ENCODE measurements around the gene FRMD7. TPM values are rescaled to one million over a fixed set of nuclear protein-coding genes. Genes with fewer than 3 reads are reported as not detected.

The FRMD7 gene
- total and polyA plus RNA-seq, 2 of the 13 experiments (the other 11 are each of a cell fraction or from before 2014, with no cell fraction given) = 0.04 TPM; not detected in 1

- CTCF ChIA-PET (ENCODE audit: low intra/inter-chr PET ratio, low total read pairs) = no interaction called here
Observed at GRCh38 chrX:132033166-132033565, 94.7 kb downstream of the FRMD7 start.

More at GRCh38 chrX:132033166-132033565, 94.7 kb downstream of the FRMD7 start:
- intact Hi-C loops (cut with micrococcal nuclease; ENCODE audit: unreplicated experiment) = no loop called here
- in situ Hi-C loops (cut with HindIII; ENCODE audit: extremely low pct_ligation_motif_present, low pct_unique_long_range_greater_than_20kb) = no loop called here
- 7% methylated on average over 3 of the region's 3 CpGs for WGBS (ENCODE audit: low lambda C conversion rate)
- ATAC-seq = peak; percentile 90
- Histone ChIP-seq H2AFZ (ENCODE audit: low read length) (no peak overlapping the region), H3K4me3 (replicated peaks in 1 of 3; ENCODE audit: insufficient read depth in 1 of 3, low read depth in 2 of 3, low read length in 3 of 3) (peak overlapping the region in 1 of 3 experiments; percentile 2; a peak in 1 of 6 replicates), H3K9ac (ENCODE audit: insufficient read depth, low read depth, low read length) (no peak overlapping the region; the same call in 1 of the 2 replicates), H3K27me3 (ENCODE audit: control insufficient read depth in 1 of 2, insufficient read depth in 2 of 2, low read length in 2 of 2) (no peaks in the 10 kb centered on the region), H3K4me1 (ENCODE audit: insufficient read depth, low read length) (peaks cover 66% of the 10 kb centered on the region), H3K27ac (ENCODE audit: extremely low read length, insufficient read depth, low read length) (peak overlapping the region; percentile 62), H3K4me2 (ENCODE audit: low read depth, low read length) (peak overlapping the region; percentile 41), H4K20me1 (ENCODE audit: insufficient read depth, low read length) (0 out of 2 replicates have a peak, but pooled peaks cover 2% of the 10 kb centered on the region), H3K9me3 (ENCODE audit: low read length) (no peaks in the 10 kb centered on the region), H3K36me3 (replicated peaks in 1 of 2; ENCODE audit: control insufficient read depth in 1 of 2, insufficient read depth in 2 of 2, low read length in 2 of 2) (no peaks in the 10 kb centered on the region), H3K79me2 (ENCODE audit: insufficient read depth, low read length) (peaks cover 64% of the 10 kb centered on the region)
- TF ChIP-seq SOX13 (IDR thresholded peaks at IDR 0.05) (no peak), SOX13 (CRISPR knock-in tag; conservative IDR thresholded peaks at IDR 0.05 in 1 of 2, IDR thresholded peaks at IDR 0.05 in 1 of 2) (peak in 1 of 2 experiments; percentile 36; a peak in 1 of 4 replicates), MIXL1 (CRISPR knock-in tag; IDR thresholded peaks at IDR 0.05) (peak; percentile 31; the same call in 1 of the 2 replicates), CCDC6 (CRISPR knock-in tag; IDR thresholded peaks at IDR 0.05) (no peak), HNF4A (CRISPR knock-in tag; IDR thresholded peaks at IDR 0.05) (peak; percentile 68), SAP130 (CRISPR knock-in tag; IDR thresholded peaks at IDR 0.05; ENCODE audit: low read depth) (peak; percentile 53), KLF9 (CRISPR knock-in tag; IDR thresholded peaks at IDR 0.05; ENCODE audit: low read depth) (no peak), ELF4 (CRISPR knock-in tag; IDR thresholded peaks at IDR 0.05; ENCODE audit: borderline replicate concordance) (no peak), ZBTB7B (CRISPR knock-in tag; IDR thresholded peaks at IDR 0.05) (no peak), ZNF12 (CRISPR knock-in tag; IDR thresholded peaks at IDR 0.05) (0 out of 2 replicates have a peak, but pooled peaks have one; percentile 31), CBX1 (IDR thresholded peaks at IDR 0.05; ENCODE audit: low read depth) (no peak)
- TF ChIP-seq, protein P1, sequence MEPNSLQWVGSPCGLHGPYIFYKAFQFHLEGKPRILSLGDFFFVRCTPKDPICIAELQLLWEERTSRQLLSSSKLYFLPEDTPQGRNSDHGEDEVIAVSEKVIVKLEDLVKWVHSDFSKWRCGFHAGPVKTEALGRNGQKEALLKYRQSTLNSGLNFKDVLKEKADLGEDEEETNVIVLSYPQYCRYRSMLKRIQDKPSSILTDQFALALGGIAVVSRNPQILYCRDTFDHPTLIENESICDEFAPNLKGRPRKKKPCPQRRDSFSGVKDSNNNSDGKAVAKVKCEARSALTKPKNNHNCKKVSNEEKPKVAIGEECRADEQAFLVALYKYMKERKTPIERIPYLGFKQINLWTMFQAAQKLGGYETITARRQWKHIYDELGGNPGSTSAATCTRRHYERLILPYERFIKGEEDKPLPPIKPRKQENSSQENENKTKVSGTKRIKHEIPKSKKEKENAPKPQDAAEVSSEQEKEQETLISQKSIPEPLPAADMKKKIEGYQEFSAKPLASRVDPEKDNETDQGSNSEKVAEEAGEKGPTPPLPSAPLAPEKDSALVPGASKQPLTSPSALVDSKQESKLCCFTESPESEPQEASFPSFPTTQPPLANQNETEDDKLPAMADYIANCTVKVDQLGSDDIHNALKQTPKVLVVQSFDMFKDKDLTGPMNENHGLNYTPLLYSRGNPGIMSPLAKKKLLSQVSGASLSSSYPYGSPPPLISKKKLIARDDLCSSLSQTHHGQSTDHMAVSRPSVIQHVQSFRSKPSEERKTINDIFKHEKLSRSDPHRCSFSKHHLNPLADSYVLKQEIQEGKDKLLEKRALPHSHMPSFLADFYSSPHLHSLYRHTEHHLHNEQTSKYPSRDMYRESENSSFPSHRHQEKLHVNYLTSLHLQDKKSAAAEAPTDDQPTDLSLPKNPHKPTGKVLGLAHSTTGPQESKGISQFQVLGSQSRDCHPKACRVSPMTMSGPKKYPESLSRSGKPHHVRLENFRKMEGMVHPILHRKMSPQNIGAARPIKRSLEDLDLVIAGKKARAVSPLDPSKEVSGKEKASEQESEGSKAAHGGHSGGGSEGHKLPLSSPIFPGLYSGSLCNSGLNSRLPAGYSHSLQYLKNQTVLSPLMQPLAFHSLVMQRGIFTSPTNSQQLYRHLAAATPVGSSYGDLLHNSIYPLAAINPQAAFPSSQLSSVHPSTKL (CRISPR knock-in tag; IDR thresholded peaks at IDR 0.05) = peak; percentile 31; the same call in 1 of the 2 replicates
- BruUV-seq (replicated peaks) = no TSS peak
- peak; percentile 49 for FAIRE-seq
- POLR2A ChIA-PET = interaction anchor here (1.0 to 2.2 kb wide), 2 partner anchors 9 to 186 kb away, joined by 3 to 15 read pairs; partner anchors contain the start of genes RAP2C and STK26
- DNase-seq (ENCODE audit: low spot score) = peak; percentile 64
